Activated naive CD8-positive, alpha-beta T cell treated with anti-CD3 and anti-CD28 coated beads, Interleukin-2, amount 50 U/mL, for 16 hours (primary cell): ENCODE results near the gene SNX3.
"Not testable (repeated sequence)": the region's sequence is repeated elsewhere in the genome, so short reads cannot be mapped to it uniquely, and the experiment has no call there.

ENCODE experiments used
- DNase-seq: peaks from one replicate; pipeline ENCODE4 v3.0.0-alpha.2; 2020; ENCODE audit warnings: low read depth, low spot score

Gene SNX3

GRCh38 chr6:108260809-108261569 is at the start of gene SNX3:
TSS of gene SNX3 (minus strand) at chr6:108261040. CDS start at chr6:108260921, 119 bp downstream.
- DNase-seq = peak; percentile 74

GRCh38 chr6:108309844-108310243 is 49.0 kb upstream of the SNX3 start:
- no peak for DNase-seq

DNA sequence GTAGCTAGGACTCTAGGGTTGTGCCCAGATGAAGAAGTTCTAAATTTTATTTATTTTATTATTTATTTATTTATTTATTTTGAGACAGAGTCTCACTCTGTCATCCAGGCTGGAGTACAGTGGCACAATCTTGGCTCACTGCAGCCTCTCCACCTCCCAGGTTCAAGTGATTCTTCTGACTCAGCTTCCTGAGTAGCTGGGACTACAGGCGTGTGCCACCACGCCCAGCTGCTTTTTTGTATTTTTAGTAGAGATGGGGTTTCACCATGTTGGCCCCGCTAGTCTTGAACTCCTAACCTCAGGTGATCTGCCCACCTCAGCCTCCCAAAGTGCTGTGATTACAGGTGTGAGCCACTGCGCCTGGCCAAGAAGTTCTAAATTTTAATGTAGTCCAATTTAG is 47.8 kb upstream of the SNX3 start:
- not testable (repeated sequence) for DNase-seq

- DNase-seq = no peak
Observed at GRCh38 chr6:108304646-108305045, 43.8 kb upstream of the SNX3 start.

- DNase-seq = no peak
Observed at GRCh38 chr6:108302386-108302785, 41.5 kb upstream of the SNX3 start.

DNA sequence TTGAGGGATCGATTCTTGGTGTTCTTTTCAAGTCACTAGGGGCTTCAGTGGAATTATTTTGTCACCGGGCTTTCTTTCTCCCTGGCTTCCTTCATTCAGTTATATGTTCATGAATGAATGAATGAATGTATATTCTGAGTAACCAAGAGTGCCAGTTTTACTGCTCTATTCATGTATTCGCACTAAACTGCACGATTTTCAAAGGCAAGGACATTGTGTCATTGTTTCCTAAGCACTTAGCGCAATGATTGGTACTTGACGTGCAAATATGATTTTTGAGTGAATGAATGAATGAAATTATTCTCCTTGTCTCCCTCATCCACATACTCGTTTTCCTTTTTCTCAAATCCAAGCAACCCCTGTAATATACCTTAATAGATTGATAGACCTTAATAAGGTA is 34.8 kb upstream of the SNX3 start:
- DNase-seq = no peak

DNA sequence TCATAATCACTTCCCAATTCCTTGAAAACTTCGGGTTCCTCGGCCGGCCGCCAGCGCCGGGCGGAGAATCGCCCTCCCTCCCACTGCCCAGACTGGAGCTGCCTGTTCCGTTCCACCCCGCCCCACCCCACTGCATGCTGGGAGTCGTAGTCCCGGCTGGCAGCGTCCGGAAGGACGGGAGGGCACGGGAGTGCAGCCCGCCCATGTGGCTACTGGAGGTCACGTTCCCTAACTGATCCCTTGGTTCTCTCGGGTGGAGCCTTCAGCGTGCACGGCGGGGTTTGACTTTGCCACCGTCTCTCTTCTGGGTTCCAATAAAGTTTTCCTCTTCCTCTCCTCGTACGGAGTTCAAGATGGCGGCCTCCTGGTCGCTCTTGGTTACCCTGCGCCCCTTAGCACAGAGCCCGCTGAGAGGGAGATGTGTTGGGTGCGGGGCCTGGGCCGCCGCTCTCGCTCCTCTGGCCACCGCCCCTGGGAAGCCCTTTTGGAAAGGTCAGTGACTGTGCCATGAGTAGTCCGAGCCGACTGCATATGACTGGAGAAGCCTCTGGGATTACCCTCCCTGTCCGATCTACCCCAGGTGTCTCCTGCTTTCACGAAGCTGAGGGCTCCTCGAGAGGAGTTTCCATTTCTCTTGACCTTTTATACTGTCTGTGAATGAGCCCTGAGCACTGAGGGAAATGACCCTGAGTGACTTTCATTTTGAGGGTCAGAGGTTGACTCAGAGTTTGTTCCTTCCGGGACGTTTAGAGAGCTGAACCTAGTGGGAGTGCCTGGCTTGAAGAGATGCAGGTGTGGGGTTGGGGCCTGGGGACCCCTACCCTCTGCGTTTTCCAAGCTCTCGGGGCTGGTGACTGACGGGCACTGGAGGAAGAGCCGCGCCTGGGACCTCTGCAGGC is 34.1 kb upstream of the SNX3 start, which contains the start of gene AFG1L:
Gene AFG1L, plus strand, starts transcription at position 328 of the 899 bp plus-strand sequence. Its CDS starts 26 bp downstream, at position 354.
- peak; percentile 72 for DNase-seq

GRCh38 chr6:108294297-108294726 is 33.5 kb upstream of the SNX3 start:
- no peak for DNase-seq

DNA sequence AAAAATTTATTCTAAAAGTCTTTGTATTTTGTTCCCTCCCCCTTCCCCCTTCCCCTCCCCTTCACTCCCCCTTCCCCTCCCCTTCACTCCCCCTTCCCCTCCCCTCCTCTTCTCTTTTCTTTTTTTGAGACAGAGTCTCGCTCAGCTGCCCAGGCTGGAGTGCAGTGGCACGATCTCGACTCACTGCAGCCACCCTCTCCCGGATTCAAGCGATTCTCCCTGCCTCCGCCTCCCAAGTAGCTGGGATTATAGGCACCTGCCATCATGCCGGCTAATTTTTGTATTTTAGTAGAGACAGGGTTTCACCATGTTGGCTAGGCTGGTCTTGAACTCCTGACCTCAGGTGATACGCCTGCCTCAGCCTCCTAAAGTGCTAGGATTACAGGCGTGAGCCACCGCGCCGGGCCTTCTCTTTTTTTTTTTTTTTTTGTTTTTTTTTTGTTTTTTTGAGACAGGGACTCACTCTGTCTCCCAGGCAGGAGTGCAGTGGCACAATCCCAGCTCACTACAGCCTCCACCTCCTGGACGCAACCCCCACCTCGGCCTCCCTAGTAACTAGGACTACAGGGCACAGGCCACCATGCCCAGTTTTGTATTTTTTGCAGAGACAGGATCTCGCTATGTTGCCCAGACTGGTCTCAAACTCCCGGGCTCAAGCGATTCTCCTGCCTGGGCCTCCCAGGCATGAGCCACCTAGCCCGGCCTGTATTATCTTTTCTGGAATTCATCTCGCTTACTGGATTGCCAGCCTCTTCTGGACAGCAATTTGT is 32.9 kb upstream of the SNX3 start:
- DNase-seq = no peak

DNA sequence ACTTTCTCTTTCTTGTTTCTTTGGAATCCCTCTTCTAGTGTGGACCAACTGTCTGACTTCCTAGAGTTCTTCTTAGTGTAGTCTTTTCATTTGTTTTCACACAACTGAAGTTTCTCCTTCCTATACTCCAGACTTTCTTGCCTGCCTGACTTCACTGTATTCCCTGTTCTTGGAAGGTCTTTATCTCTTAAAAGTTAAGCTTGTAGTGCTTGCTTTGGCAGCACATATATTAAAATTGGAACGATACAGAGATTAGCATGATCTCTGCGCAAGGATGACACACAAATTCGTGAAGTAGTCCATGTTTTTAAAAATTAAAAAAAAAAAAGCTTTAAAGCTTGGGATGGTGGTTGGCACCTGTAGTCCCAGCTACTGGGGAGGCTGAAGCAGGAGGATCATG is 31.7 kb upstream of the SNX3 start:
- DNase-seq = not testable (repeated sequence)

GRCh38 chr6:108291091-108291490 is 30.3 kb upstream of the SNX3 start:
- no peak for DNase-seq

DNA sequence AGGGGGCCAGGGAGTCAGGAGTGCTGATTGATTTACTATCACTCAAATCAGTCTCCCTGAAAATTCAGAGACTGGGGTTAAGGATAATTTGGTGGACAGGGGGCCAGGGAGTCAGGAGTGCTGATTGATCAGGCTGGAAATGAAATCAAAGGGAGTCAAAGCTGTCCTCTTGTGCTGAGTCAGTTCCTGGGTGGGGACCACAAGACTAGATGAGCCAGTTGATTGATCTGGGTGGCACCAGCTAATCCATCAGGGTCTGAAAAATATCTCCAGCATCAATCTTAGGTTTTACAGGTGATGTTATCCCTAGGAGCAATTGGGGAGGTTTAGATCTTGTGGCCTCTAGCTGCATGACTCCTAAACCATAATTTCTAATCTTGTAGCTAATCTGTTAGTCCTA is 27.9 kb upstream of the SNX3 start:
- DNase-seq = no peak

DNA sequence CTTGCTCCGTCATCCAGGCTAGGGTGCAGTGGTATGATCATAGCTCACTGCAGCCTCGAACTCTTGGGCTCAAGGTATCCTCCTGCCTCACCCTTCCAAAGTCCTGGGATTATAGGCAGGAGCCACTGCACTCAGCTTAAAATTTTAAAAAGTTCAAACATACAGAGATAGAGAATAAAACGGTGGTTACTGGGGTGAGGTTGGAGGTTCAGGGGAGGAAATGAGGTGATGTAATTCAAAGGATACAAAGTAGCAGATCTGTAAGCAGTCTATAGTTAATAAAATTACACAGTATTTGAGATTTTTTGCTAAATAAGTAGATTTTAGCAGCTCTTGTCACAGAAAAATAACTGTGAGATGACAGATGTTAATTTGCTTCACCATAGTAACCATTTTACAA is 26.5 kb upstream of the SNX3 start:
- no peak for DNase-seq

DNA sequence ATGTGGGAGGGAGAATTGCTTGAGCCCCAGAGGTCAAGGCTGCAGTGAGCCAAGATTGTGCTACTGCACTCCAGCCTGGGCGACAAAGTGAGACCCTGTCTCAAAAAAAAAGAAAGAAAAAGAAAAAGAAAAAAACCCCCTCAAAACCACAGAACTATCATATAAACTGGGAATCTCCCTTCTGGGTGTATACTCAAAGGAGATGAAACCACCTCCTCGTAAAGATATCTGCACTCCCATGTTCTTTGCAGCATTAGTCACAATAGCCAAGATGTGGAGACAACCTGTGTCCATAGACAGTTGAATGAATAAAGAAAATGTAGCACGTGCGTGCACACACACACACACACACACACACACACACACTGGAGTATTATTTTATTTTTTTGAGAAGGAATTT is 25.5 kb upstream of the SNX3 start:
- no peak for DNase-seq

DNA sequence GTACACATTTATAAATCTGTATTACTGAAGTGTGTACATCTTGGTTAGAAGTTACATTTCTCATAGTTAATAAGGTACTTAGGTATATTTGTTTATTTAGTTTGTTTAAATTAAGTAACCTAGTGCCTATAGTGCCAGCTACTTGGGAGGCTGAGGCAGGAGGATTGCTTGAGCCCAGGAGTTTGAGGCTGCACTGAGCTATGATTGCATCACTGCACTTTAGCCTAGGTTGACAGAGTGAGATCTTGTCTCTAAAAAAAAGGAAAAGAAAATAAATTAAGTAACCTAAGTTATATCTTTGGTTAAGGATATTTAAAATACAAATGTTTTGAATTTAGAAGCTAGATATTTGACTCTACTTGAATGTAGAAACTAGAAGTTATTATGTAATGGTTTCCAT is 24.5 kb upstream of the SNX3 start:
- DNase-seq = no peak

DNA sequence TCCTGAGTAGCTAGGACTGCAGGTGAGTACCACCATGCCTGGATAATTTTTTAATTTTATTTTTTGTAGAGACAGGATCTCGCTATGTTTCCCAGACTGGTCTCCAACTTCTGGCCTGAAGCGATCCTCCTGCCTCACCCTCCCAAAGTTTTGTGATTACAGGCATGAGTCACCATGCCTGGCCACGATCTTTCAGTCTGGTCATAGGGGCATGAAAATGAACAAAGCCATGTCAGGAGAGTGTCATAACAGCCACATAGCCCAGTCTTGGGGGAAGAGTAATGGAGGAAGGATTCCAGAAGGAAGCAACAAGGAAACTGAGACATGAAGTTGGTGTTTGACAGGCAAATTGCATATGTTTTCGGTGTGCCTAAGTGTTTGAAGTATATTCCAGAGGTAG is 17.0 kb upstream of the SNX3 start:
- no peak for DNase-seq

- no peak for DNase-seq
Observed at GRCh38 chr6:108277295-108277694, 16.5 kb upstream of the SNX3 start.

DNA sequence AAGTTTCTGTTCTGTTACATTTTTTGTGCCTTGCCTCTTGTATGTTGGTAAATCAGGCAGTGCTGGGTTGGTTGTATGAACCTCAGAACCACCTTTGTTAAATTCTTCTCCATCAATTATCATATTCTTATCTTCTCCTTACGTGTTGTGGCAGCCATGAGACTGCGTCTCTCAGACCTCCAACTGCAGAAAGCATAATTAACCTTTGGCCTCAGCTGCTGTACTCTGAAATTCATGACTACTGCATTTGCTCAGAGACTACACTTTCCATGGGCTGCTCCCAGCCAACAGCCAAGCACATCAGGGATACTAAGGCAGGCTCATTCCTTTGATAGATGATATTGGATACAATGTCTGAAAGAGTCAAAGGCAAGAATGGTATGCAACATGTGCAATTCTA is 15.1 kb upstream of the SNX3 start:
- no peak for DNase-seq

- no peak for DNase-seq
Observed at GRCh38 chr6:108274546-108274945, 13.7 kb upstream of the SNX3 start.

GRCh38 chr6:108269955-108270354 is 9.1 kb upstream of the SNX3 start:
- DNase-seq = not testable (repeated sequence)

- no peak for DNase-seq
Observed at GRCh38 chr6:108268845-108269244, 8.0 kb upstream of the SNX3 start.

DNA sequence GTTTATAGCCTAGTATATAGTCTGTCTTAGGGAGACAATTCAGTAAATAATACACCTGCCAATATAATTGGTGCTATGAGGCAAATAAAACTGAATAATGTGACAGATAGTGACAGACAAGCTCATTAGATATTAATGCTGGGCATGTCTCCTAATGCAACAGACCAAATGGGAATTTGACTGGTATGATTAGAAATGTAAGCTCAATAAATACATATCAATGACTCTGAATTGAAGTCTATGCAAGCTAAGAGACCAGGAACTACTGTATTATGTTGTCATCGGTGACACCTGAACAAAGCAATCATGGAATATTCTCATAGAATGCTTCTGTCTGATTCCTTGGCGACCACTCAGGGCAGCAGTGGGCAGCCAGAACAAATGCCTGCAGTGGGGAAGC is 2.5 kb upstream of the SNX3 start:
- DNase-seq = no peak
